ENCODE measurements around the gene IKZF4.
"Not testable (repeated sequence)": the region's sequence is repeated elsewhere in the genome, so short reads cannot be mapped to it uniquely, and the experiment has no call there.

Gene IKZF4

DNA sequence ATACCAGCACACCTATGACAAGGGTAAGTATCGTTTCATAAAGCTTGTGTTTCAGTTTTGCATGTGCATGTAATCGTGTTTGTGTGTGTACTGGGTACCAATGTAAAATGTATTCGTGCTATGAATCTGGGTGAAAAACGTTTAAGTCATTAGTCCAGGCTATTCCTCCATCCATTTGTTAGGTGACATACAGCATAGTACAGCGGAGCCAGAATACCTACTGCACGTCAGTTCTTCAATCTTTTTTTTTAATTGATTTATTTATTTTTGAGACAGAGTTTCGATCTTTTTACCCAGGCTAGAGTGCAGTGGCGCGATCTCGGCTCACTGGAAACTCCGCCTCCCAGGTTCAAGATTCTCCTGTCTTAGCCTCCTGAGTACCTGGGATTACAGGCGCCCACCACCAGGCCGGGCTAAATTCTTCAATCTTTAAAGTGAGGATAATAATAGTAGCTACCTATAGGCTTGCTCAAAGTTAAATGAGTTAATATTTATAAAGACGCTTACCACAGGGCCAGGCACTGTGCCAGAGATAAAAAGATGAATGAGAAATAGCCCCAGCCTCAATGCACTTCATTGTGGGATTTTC is 20.2 kb downstream of the IKZF4 start:
- Histone ChIP-seq H3K36me3 (peaks cover 35% of the 10 kb centered on the region), H3K9me3 (no peaks in the 10 kb centered on the region), H3K4me1 (no peaks in the 10 kb centered on the region; the same call in 1 of the 2 replicates), H3K27me3 (no peaks in the 10 kb centered on the region), H3K4me3 (ENCODE audit: low read depth, low read length) (peak overlapping the region; percentile 55)
- DNase-seq: no peak
- TF ChIP-seq, protein P1, sequence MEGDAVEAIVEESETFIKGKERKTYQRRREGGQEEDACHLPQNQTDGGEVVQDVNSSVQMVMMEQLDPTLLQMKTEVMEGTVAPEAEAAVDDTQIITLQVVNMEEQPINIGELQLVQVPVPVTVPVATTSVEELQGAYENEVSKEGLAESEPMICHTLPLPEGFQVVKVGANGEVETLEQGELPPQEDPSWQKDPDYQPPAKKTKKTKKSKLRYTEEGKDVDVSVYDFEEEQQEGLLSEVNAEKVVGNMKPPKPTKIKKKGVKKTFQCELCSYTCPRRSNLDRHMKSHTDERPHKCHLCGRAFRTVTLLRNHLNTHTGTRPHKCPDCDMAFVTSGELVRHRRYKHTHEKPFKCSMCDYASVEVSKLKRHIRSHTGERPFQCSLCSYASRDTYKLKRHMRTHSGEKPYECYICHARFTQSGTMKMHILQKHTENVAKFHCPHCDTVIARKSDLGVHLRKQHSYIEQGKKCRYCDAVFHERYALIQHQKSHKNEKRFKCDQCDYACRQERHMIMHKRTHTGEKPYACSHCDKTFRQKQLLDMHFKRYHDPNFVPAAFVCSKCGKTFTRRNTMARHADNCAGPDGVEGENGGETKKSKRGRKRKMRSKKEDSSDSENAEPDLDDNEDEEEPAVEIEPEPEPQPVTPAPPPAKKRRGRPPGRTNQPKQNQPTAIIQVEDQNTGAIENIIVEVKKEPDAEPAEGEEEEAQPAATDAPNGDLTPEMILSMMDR (IDR thresholded peaks at IDR 0.05; ENCODE audit: low read depth, low read length): no peak

DNA sequence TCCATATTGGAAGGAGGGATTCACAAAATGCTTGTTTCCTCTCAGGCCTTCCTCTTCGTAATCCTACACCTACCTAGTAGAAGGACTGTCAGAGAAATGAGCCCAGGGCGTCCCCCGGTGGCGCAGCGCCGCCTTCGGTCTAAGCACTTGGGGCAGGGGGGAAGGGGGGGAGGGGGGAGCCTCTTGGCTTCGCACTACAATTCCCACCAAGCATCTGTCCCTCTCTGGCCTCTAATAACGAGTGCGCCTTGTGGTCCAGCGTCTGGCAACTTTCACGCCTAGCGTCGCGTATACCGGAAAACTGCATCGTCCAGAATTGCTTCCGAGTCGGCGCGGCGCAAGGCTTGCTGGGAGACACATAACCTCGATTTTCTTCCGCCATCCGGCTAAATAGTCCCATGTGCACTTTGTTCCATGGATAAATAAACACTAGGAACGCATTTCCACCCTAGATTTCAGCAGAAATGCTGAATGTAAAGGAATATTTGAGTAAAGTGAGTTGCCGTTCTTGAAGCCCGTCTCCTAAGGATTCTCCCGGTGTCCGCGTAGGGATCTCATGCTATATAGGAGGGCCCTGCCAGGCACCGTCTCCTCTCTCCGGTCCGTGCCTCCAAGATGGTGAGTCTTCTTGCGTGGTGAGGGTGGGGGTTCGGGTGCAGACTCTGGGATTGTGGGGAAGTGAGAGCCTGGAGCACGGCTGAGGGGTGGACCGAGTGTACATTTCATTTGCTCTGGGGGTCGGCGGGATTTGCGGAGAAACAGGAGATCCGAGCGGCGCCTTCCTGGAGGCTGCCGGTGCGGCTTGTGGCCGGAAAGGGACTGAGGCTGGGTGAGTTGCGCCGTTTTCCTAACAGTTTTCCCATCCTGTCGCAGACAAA is 20.9 kb downstream of the IKZF4 start, which contains the start of gene RPS26:
Gene RPS26, plus strand, starts transcription at position 367 of the 878 bp plus-strand sequence. Its CDS starts 249 bp downstream, at position 616.
- peaks cover 42% of the 10 kb centered on the region for H3K36me3 ChIP-seq
- peak; percentile 96 for DNase-seq
- TF ChIP-seq, protein P1 (IDR thresholded peaks at IDR 0.05; ENCODE audit: low read depth, low read length): peak; percentile 56
- H3K4me1 ChIP-seq: no peaks in the 10 kb centered on the region; the same call in 1 of the 2 replicates
- H3K27me3 ChIP-seq: no peaks in the 10 kb centered on the region
- no peaks in the 10 kb centered on the region for H3K9me3 ChIP-seq
- H3K4me3 ChIP-seq (ENCODE audit: low read depth, low read length): peak within 1 kb of the TSS; percentile 92

DNA sequence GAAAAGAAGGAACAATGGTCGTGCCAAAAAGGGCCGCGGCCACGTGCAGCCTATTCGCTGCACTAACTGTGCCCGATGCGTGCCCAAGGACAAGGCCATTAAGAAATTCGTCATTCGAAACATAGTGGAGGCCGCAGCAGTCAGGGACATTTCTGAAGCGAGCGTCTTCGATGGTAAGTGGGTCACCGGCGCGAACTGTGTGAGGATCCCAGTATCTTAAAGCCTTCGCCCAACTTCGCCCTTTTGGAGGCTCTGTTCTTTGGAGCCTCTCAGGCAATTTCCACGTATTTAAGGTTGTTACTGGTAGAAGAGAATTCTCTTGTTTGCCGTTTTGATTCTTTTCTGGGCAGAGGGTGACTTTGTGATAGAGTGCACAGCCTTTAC is 21.6 kb downstream of the IKZF4 start:
- not testable (repeated sequence) for H3K9me3 ChIP-seq, DNase-seq, H3K27me3 ChIP-seq, H3K4me1 ChIP-seq
- Histone ChIP-seq H3K4me3 (ENCODE audit: low read depth, low read length) (peak overlapping the region; percentile 92), H3K36me3 (peaks cover 43% of the 10 kb centered on the region)

DNA sequence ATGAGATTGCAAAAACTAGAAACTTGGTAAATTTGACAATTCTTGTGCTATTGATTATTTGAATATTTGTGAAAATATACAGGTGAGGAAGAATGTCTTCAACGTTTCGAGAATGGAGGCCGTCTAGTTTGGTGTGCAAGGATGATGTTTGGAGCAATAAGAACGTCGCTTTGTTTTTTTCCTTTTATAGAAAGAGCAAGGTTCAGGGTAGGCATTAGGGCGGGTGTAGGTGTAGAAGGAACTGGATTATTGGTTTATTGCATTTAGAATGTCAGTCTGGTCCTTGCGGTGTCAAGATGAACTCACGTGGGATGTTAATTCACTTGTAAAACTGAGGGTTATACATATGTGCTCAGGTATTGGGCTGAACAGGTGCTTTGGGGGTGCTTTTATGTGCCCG is 22.0 kb downstream of the IKZF4 start:
- no peaks in the 10 kb centered on the region for H3K9me3 ChIP-seq
- no peak for DNase-seq
- no peaks in the 10 kb centered on the region for H3K27me3 ChIP-seq
- H3K4me3 ChIP-seq (ENCODE audit: low read depth, low read length): peak overlapping the region; percentile 92
- H3K36me3 ChIP-seq: peaks cover 43% of the 10 kb centered on the region
- TF ChIP-seq, protein P1 (IDR thresholded peaks at IDR 0.05; ENCODE audit: low read depth, low read length): no peak
- H3K4me1 ChIP-seq: no peaks in the 10 kb centered on the region; the same call in 1 of the 2 replicates

DNA sequence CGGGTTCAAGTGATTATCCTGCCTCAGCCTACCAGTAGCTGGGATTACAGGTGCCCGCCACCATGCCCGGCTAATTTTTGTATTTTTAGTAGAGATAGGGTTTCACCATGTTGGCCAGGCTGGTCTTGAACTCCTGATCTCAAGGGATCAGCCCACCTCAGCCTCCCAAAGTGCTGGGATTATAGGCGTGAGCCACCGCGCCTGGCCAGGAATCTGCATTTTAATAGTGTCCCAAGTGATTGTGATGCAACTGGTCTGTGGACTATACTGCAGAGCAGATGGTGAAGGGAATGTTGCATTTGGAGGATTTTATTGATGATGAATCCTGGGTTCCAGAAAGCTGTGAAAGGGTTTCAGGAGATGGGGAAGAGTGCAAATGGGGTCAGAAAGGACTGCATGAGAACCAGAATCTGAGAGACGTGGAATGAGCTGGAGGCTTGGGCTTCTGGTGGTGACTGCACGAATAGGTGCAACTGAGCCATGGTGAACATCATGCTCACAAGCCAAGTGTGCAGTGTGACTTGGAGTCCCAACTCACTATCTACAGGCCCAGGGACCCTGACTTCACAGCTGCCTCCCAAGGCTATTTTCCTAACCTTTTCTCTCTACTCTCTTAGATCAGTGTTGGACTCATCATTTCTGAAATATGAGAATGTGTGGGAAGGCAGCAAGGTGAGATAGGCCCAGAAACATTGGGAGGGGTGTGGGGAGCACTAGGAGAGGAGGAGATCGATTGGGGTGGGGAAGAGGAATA is 25.4 kb downstream of the IKZF4 start:
- Histone ChIP-seq H3K36me3 (peaks cover 43% of the 10 kb centered on the region), H3K27me3 (no peaks in the 10 kb centered on the region), H3K4me3 (ENCODE audit: low read depth, low read length) (no peak overlapping the region), H3K9me3 (no peaks in the 10 kb centered on the region), H3K4me1 (no peaks in the 10 kb centered on the region; the same call in 1 of the 2 replicates)
- DNase-seq: no peak
- TF ChIP-seq, protein P1 (IDR thresholded peaks at IDR 0.05; ENCODE audit: low read depth, low read length): no peak

DNA sequence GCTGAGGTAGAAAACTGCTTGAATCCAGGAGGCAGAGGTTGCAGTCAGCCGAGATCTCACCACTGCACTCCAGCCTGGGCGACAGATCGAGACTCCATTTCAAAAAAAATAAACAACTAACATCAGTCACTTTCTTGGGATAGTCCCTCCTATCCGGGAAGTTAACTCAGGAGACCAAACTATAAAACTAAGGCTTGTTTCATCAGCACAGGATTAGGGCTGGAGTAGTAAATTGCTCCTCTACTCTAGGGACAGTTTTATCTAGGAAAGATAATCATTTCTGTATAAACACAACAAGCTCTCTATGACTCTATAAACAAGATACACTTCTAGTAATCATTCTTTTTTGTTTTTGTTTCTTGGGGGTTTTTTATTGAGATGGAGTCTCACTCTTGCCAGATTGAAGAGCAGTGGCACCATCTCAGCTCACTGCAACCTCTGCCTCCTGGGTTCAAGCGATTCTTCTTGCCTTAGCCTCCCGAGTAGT is 32.6 kb downstream of the IKZF4 start:
- TF ChIP-seq, protein P1 (IDR thresholded peaks at IDR 0.05; ENCODE audit: low read depth, low read length): no peak
- Histone ChIP-seq H3K4me1 (no peaks in the 10 kb centered on the region), H3K27me3 (no peaks in the 10 kb centered on the region), H3K9me3 (no peaks in the 10 kb centered on the region), H3K36me3 (no peaks in the 10 kb centered on the region), H3K4me3 (ENCODE audit: low read depth, low read length) (no peak overlapping the region)
- no peak for DNase-seq

DNA sequence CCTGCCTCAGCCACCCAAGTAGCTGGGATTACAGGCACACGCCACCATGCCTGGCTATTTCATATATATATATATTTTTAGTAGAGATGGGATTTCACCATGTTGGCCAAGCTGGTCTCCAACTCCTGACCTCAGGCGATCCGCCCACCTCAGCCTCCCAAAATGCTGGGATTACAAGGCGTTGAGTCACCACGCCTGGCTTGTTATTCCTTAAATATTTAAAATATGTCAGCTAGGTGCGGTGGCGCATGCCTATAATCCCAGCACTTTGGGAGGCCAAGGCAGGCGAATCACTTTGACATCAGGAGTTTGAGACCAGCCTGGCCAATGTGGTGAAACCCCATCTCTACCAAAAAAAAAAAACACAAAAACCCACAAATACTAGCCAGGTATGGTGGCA is 39.1 kb downstream of the IKZF4 start:
- DNase-seq; H3K9me3 ChIP-seq; H3K4me1 ChIP-seq; H3K36me3 ChIP-seq; H3K4me3 ChIP-seq (ENCODE audit: low read depth, low read length); H3K27me3 ChIP-seq: not testable (repeated sequence)
